Subcutaneous abdominal adipose tissue (tissue), 5 donors: ENCODE measurements around the gene DDX51.
A peak's percentile ranks its signal among the peaks of the same experiment; 100 is the strongest.

ENCODE experiments used
- H3K27ac ChIP-seq: one replicate; pipeline ENCODE4 v1.7.0; 2013; ENCODE audit warnings: low read depth, mild to moderate bottlenecking, inconsistent platforms, low read length, moderate library complexity
- H3K27me3 ChIP-seq, 5 donors: one replicate each; pipeline ENCODE4 v1.7.0; 2013; ENCODE audit warnings: low read length in 5 of 5, inconsistent platforms in 1 of 5; ENCODE audit not compliant: control insufficient read depth in 5 of 5, insufficient read depth in 4 of 5
- H3K36me3 ChIP-seq, 5 donors: one replicate each; pipeline ENCODE4 v1.7.0; 2013; ENCODE audit warnings: low read length in 5 of 5; ENCODE audit not compliant: control insufficient read depth in 5 of 5, insufficient read depth in 5 of 5
- H3K4me1 ChIP-seq, 5 donors: one replicate each; pipeline ENCODE4 v1.7.0; 2013; ENCODE audit warnings: low read length in 5 of 5, mild to moderate bottlenecking in 3 of 5, moderate library complexity in 1 of 5; ENCODE audit not compliant: control insufficient read depth in 5 of 5, insufficient read depth in 5 of 5
- H3K4me3 ChIP-seq, 5 donors: one replicate each; pipeline ENCODE4 v1.7.0; 2013; ENCODE audit warnings: low read length in 5 of 5, low read depth in 1 of 5
- H3K9ac ChIP-seq, 5 donors: one replicate each; pipeline ENCODE4 v1.7.0; 2013; ENCODE audit warnings: low read length in 5 of 5, mild to moderate bottlenecking in 4 of 5, moderate library complexity in 3 of 5
- H3K9me3 ChIP-seq, 5 donors: one replicate each; pipeline ENCODE4 v1.7.0; 2013; ENCODE audit warnings: low read length in 5 of 5; ENCODE audit not compliant: control insufficient read depth in 5 of 5
- donor health status: healthy.
- donor health status: healthy.
- donor health status: healthy.
- donor health status: healthy.
- donor health status: healthy.

The DDX51 gene

GRCh38 chr12:132147423-132148367, 3.6 kb upstream of the DDX51 start:
- no peak overlapping the region for H3K9ac ChIP-seq
- no peak overlapping the region for H3K27ac ChIP-seq
- H3K9me3 ChIP-seq: no peaks in the 10 kb centered on the region
- peaks cover 0 to 43% (median 30%) of the 10 kb centered on the region in 5 donors for H3K36me3 ChIP-seq
- no peak overlapping the region for H3K4me3 ChIP-seq
- H3K27me3 ChIP-seq: no peaks in the 10 kb centered on the region
- peaks cover 8 to 23% (median 22%) of the 10 kb centered on the region in 5 donors for H3K4me1 ChIP-seq

GRCh38 chr12:132146772-132147422, 2.8 kb upstream of the DDX51 start:
- Histone ChIP-seq H3K36me3 (peaks cover 0 to 42% (median 31%) of the 10 kb centered on the region in 5 donors), H3K4me1 (peaks cover 8 to 30% (median 25%) of the 10 kb centered on the region in 5 donors), H3K9ac (no peak overlapping the region), H3K4me3 (no peak overlapping the region), H3K9me3 (no peaks in the 10 kb centered on the region), H3K27ac (no peak overlapping the region), H3K27me3 (no peaks in the 10 kb centered on the region)

GRCh38 chr12:132146098-132146497, 2.0 kb upstream of the DDX51 start:
- H3K9ac ChIP-seq: no peak overlapping the region
- peaks cover 10 to 30% (median 25%) of the 10 kb centered on the region in 5 donors for H3K4me1 ChIP-seq
- peaks cover 0 to 42% (median 29%) of the 10 kb centered on the region in 5 donors for H3K36me3 ChIP-seq
- no peak overlapping the region for H3K27ac ChIP-seq
- no peak overlapping the region for H3K4me3 ChIP-seq
- no peaks in the 10 kb centered on the region for H3K27me3 ChIP-seq
- H3K9me3 ChIP-seq: no peaks in the 10 kb centered on the region

GRCh38 chr12:132145334-132145733, 1.2 kb upstream of the DDX51 start:
- peaks cover 10 to 30% (median 25%) of the 10 kb centered on the region in 5 donors for H3K4me1 ChIP-seq
- H3K9ac ChIP-seq: peak overlapping the region in 4 of 5 donors; percentile 73 to 93 (median 84)
- H3K27me3 ChIP-seq: no peaks in the 10 kb centered on the region
- H3K36me3 ChIP-seq: peaks cover 0 to 46% (median 33%) of the 10 kb centered on the region in 5 donors
- H3K27ac ChIP-seq: no peak overlapping the region
- no peaks in the 10 kb centered on the region for H3K9me3 ChIP-seq
- H3K4me3 ChIP-seq: peak overlapping the region; percentile 64 to 86 (median 72)

GRCh38 chr12:132144810-132145168, 670 bp upstream of the DDX51 start:
- Histone ChIP-seq H3K27me3 (no peaks in the 10 kb centered on the region), H3K27ac (peak overlapping the region; percentile 60), H3K36me3 (peaks cover 0 to 52% (median 38%) of the 10 kb centered on the region in 5 donors), H3K9ac (peak overlapping the region in 4 of 5 donors; percentile 73 to 93 (median 84)), H3K9me3 (no peaks in the 10 kb centered on the region), H3K4me3 (peak overlapping the region; percentile 64 to 86 (median 72)), H3K4me1 (peaks cover 10 to 30% (median 25%) of the 10 kb centered on the region in 5 donors)

- H3K4me3 ChIP-seq: peak overlapping the region; percentile 54 to 86 (median 72)
- H3K4me1 ChIP-seq: peaks cover 10 to 30% (median 25%) of the 10 kb centered on the region in 5 donors
- no peaks in the 10 kb centered on the region for H3K9me3 ChIP-seq
- peaks cover 0 to 61% (median 46%) of the 10 kb centered on the region in 5 donors for H3K36me3 ChIP-seq
- H3K27me3 ChIP-seq: no peaks in the 10 kb centered on the region
- peak overlapping the region in 4 of 5 donors; percentile 66 to 84 (median 78) for H3K9ac ChIP-seq
- H3K27ac ChIP-seq: no peak overlapping the region
Observed at GRCh38 chr12:132143336-132144071, 615 bp downstream of the DDX51 start.

GRCh38 chr12:132142679-132143335, 1.3 kb downstream of the DDX51 start:
- Histone ChIP-seq H3K9me3 (no peaks in the 10 kb centered on the region), H3K4me1 (peaks cover 10 to 30% (median 25%) of the 10 kb centered on the region in 5 donors), H3K36me3 (peaks cover 0 to 59% (median 46%) of the 10 kb centered on the region in 5 donors), H3K9ac (peak overlapping the region in 4 of 5 donors; percentile 66 to 84 (median 78)), H3K27me3 (no peaks in the 10 kb centered on the region), H3K27ac (no peak overlapping the region), H3K4me3 (peak overlapping the region; percentile 54 to 86 (median 72))

- Histone ChIP-seq H3K9me3 (no peaks in the 10 kb centered on the region), H3K9ac (no peak overlapping the region), H3K27me3 (no peaks in the 10 kb centered on the region), H3K27ac (no peak overlapping the region), H3K4me1 (peaks cover 10 to 30% (median 25%) of the 10 kb centered on the region in 5 donors), H3K36me3 (peaks cover 0 to 53% (median 42%) of the 10 kb centered on the region in 5 donors), H3K4me3 (peak overlapping the region in 1 of 5 donors; percentile 73)
Observed at GRCh38 chr12:132141976-132142678, 2.0 kb downstream of the DDX51 start.
